HCT116 (cell line): ENCODE data around the gene LHPP. TPM values are rescaled to one million over a fixed set of nuclear protein-coding genes. Genes with fewer than 3 reads are reported as not detected.

Experiments
- ATAC-seq: fragments of 200-7000 bp; cut with Tn5 transposase; 2 replicates; pipeline ENCODE4 v1.9.1; 2020; ENCODE audit warnings: mild to moderate bottlenecking, moderate library complexity
- BruUV-seq: library from RNA; stranded (reverse); fragments of 400-500 nt; replicated peaks from 2 replicates; lab custom pipeline; 2021; lab: Mats Ljungman, UMichigan
- CTCF ChIA-PET: fragments of 300-600 bp; sonication (Branson Sonifier 250); formaldehyde crosslinking; loops from one replicate; lab custom pipeline; 2021; ENCODE audit warnings: antibody characterized with exemption; lab: Charles Lee
- POLR2A ChIA-PET: fragments of 300-600, 350-600 bp; sonication (Branson Sonifier 250); formaldehyde crosslinking; loops from one replicate; lab custom pipeline; 2021; ENCODE audit warnings: antibody characterized with exemption; lab: Charles Lee
- RAD21 ChIA-PET, 2 experiments: fragments of 300-600 bp; sonication (Branson Sonifier 250); formaldehyde crosslinking; loops; one replicate each; lab custom pipeline; 2023; ENCODE audit warnings: low total read pairs in 2 of 2; ENCODE audit not compliant: uncharacterized antibody in 2 of 2, unreplicated experiment in 2 of 2, low non-redundant PET in 1 of 2; lab: Charles Lee
- DNase-seq: peaks from one replicate; pipeline ENCODE4 v3.0.0-alpha.2; 2010; ENCODE audit warnings: low read depth, low spot score
- H2AFZ ChIP-seq: fragments of 200-600 bp; shearing (Covaris generic), sonication (generic); 2 replicates; pipeline ENCODE4 v1.6.1; 2017; ENCODE audit warnings: low read depth, mixed run types, mixed read lengths, antibody characterized with exemption, low read length; ENCODE audit not compliant: poor library complexity, severe bottlenecking
- H3K27ac ChIP-seq: 2 replicates; pipeline ENCODE4 v1.5.1; 2012; ENCODE audit warnings: low read depth, low read length
- H3K27me3 ChIP-seq: fragments of 200-600 bp; sonication (generic); 2 replicates; pipeline ENCODE4 v1.6.1; 2016; ENCODE audit warnings: mixed run types, low read length, mixed read lengths; ENCODE audit not compliant: insufficient read depth
- H3K36me3 ChIP-seq, 2 experiments: fragments of 200-500 bp in 1 of 2; fragments of 200-600 bp in 1 of 2; sonication (Bioruptor generic) in 1 of 2; sonication (generic) in 1 of 2; 2 replicates each; pipeline versions ENCODE4 v1.5.1 to v1.6.1; 2014 to 2016; ENCODE audit warnings: low read length in 2 of 2, inconsistent platforms in 1 of 2, mixed read lengths in 1 of 2, mixed run types in 1 of 2; ENCODE audit not compliant: insufficient read depth in 2 of 2, control insufficient read depth in 1 of 2
- H3K4me1 ChIP-seq, 2 experiments: fragments of 200-600 bp in 1 of 2; sonication (generic) in 1 of 2; 2 replicates each; pipeline versions ENCODE4 v1.5.1 to v1.6.1; 2012 to 2017; ENCODE audit warnings: low read length in 2 of 2, inconsistent platforms in 1 of 2, mild to moderate bottlenecking in 1 of 2, mixed read lengths in 1 of 2, mixed run types in 1 of 2, moderate library complexity in 1 of 2; ENCODE audit not compliant: insufficient read depth in 2 of 2, control insufficient read depth in 1 of 2
- H3K4me2 ChIP-seq: fragments of 200-600 bp; sonication (generic); 2 replicates; pipeline ENCODE4 v1.6.1; 2017; ENCODE audit warnings: mixed run types, low read length, mixed read lengths
- H3K4me3 ChIP-seq, 2 experiments: fragments of 200-600 bp in 1 of 2; sonication (generic) in 1 of 2; replicated peaks in 1 of 2; 2 replicates each; pipeline ENCODE4 v1.5.1; 2011 to 2016; ENCODE audit warnings: low read length in 2 of 2, control low read depth in 1 of 2, low read depth in 1 of 2, mild to moderate bottlenecking in 1 of 2, mixed read lengths in 1 of 2, mixed run types in 1 of 2
- H3K79me2 ChIP-seq: fragments of 200-600 bp; sonication (generic); 2 replicates; pipeline ENCODE4 v1.6.1; 2017; ENCODE audit warnings: mild to moderate bottlenecking, mixed run types, low read length, moderate library complexity, mixed read lengths; ENCODE audit not compliant: insufficient read depth
- H3K9ac ChIP-seq: fragments of 200-600 bp; sonication (generic); 2 replicates; pipeline ENCODE4 v1.6.1; 2016; ENCODE audit warnings: low read length, mixed read lengths
- H3K9me2 ChIP-seq: fragments of 200-600 bp; sonication (generic), shearing (Covaris generic); 2 replicates; pipeline ENCODE4 v1.6.1; 2017; ENCODE audit warnings: mixed run types, mild to moderate bottlenecking, moderate library complexity; ENCODE audit not compliant: insufficient read depth
- H3K9me3 ChIP-seq, 2 experiments: fragments of 200-500 bp in 1 of 2; fragments of 200-600 bp in 1 of 2; sonication (Bioruptor generic) in 1 of 2; sonication (generic) in 1 of 2; 2 replicates each; pipeline ENCODE4 v1.6.1; 2014 to 2017; ENCODE audit warnings: low read length in 2 of 2, mixed read lengths in 2 of 2, inconsistent platforms in 1 of 2, low read depth in 1 of 2, mild to moderate bottlenecking in 1 of 2, mixed run types in 1 of 2, moderate library complexity in 1 of 2; ENCODE audit not compliant: control insufficient read depth in 1 of 2, insufficient read depth in 1 of 2
- H4K20me1 ChIP-seq: fragments of 200-600 bp; sonication (generic), shearing (Covaris generic); 2 replicates; pipeline ENCODE4 v1.6.1; 2017; ENCODE audit warnings: mixed run types, mild to moderate bottlenecking, moderate library complexity; ENCODE audit not compliant: insufficient read depth
- CBX3 ChIP-seq: IDR thresholded peaks from 2 replicates; pipeline ENCODE4 v1.6.1; 2012; ENCODE audit warnings: low read depth
- CTCF ChIP-seq, 3 experiments: fragments of 200-600 bp in 1 of 3; sonication (generic) in 1 of 3; IDR thresholded peaks in 2 of 3; conservative IDR thresholded peaks in 1 of 3; 2 replicates each; pipeline ENCODE4 v1.5.1; 2012 to 2017; ENCODE audit warnings: low read depth in 2 of 3, low read length in 2 of 3, antibody characterized with exemption in 1 of 3, borderline replicate concordance in 1 of 3, control low read depth in 1 of 3, mild to moderate bottlenecking in 1 of 3, mixed read lengths in 1 of 3, mixed run types in 1 of 3, moderate library complexity in 1 of 3; ENCODE audit not compliant: insufficient read depth in 1 of 3
- EGR1 ChIP-seq: IDR thresholded peaks from 2 replicates; pipeline ENCODE4 v1.6.1; 2012; ENCODE audit warnings: low read depth
- EZH2 ChIP-seq: fragments of 200-600 bp; sonication (generic); IDR thresholded peaks from 2 replicates; pipeline ENCODE4 v1.6.1; 2017; ENCODE audit warnings: antibody characterized with exemption, mixed run types
- EZH2phosphoT487 ChIP-seq: fragments of 200-600 bp; IDR thresholded peaks from 2 replicates; pipeline ENCODE4 v1.6.1; 2018; ENCODE audit warnings: antibody characterized with exemption, borderline replicate concordance
- FOSL1 ChIP-seq: IDR thresholded peaks from 2 replicates; pipeline ENCODE4 v1.6.1; 2012; ENCODE audit warnings: low read depth
- JUND ChIP-seq: IDR thresholded peaks from 2 replicates; pipeline ENCODE4 v1.6.1; 2012
- MAX ChIP-seq: IDR thresholded peaks from 2 replicates; pipeline ENCODE4 v1.6.1; 2012
- POLR2A ChIP-seq: IDR thresholded peaks from 2 replicates; pipeline ENCODE4 v1.7.0; 2011; ENCODE audit warnings: borderline replicate concordance; ENCODE audit not compliant: insufficient read depth, insufficient read length; ENCODE audit errors: extremely low read depth
- POLR2AphosphoS5 ChIP-seq: IDR thresholded peaks from 2 replicates; pipeline ENCODE4 v1.6.1; 2011; ENCODE audit warnings: mild to moderate bottlenecking, low read depth, low read length, moderate library complexity
- RAD21 ChIP-seq: IDR thresholded peaks from 2 replicates; pipeline ENCODE4 v1.6.1; 2012; ENCODE audit warnings: low read depth, mild to moderate bottlenecking
- SIN3A ChIP-seq: IDR thresholded peaks from 2 replicates; pipeline ENCODE4 v1.6.1; 2012; ENCODE audit warnings: low read depth
- SP1 ChIP-seq: IDR thresholded peaks from 2 replicates; pipeline ENCODE4 v1.6.1; 2012; ENCODE audit warnings: low read depth
- TCF7L2 ChIP-seq: IDR thresholded peaks from 2 replicates; pipeline ENCODE4 v1.7.0; 2011; ENCODE audit warnings: borderline replicate concordance, inconsistent platforms; ENCODE audit not compliant: insufficient read depth, insufficient read length; ENCODE audit errors: extremely low read depth
- YY1 ChIP-seq: IDR thresholded peaks from 2 replicates; pipeline ENCODE4 v1.6.1; 2011; ENCODE audit warnings: low read length, low read depth, moderate library complexity, mild to moderate bottlenecking; ENCODE audit not compliant: insufficient replicate concordance; ENCODE audit errors: extremely low read depth
- ZBTB33 ChIP-seq: IDR thresholded peaks from 2 replicates; pipeline ENCODE4 v1.6.1; 2011; ENCODE audit warnings: mild to moderate bottlenecking, low read length, moderate library complexity; ENCODE audit not compliant: insufficient replicate concordance; ENCODE audit errors: extremely low read depth
- ZFX ChIP-seq: fragments of 450-650 bp; IDR thresholded peaks from 2 replicates; pipeline ENCODE4 v1.6.1; 2017
- intact Hi-C: fragments of 100-400 bp; cut with micrococcal nuclease; formaldehyde crosslinking; loops from 2 replicates; pipeline ENCODE4 v1.10.0; 2022
- total RNA-seq: library from RNA; stranded (reverse); gene quantifications from one replicate; pipeline ENCODE4 v1.2.1, GENCODE V29; 2021; ENCODE audit not compliant: unreplicated experiment
- TF ChIP-seq, protein P1 (sequence below): IDR thresholded peaks from 2 replicates; pipeline ENCODE4 v1.6.1; 2012

LHPP gene
- total RNA-seq, 1 experiment from 2014 or later, result 45.8 TPM

DNA sequence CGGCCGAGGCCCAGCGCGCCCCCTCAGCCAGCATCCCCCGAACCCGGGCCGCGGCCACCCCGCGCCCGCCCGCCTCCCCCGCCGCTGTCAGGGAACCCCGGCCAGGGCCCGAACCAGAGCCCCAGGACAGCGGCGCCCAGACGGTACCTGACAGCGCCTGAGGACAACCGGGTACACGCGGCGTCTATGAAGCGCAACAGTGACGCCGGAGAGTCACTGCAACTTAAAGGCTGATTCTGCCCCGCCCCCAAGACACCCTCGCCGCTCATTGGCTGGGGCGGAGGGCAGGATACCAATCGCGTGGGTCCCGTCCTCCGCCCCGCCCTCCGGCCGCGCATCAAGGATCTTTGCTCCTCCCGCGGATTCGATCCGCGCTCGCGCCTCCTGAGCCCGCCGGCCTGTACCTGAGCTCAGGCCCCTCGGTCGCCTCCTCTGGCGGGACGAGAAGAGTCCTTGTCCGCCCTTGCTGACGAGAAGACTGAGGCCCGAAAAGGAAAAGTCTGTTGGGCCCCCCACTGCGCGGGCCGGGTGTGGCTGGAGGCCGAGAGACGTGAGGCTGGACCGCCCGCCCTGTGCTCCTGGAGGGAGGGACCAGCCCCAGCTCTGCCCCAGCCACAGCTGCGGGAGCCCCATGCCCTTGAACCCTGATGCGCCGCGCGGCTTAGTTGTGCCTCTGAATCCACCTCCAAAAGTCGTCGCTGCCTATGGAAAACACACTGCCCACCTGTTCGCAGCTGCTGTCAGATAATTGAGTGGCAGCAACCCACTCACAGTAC, 42.7 kb upstream of the LHPP start, which contains the start of gene OAT:
Gene OAT (minus strand): TSS at position 198 of the 776 bp plus-strand sequence. CDS start 6,752 bp downstream, outside the sequence.
- Histone ChIP-seq H3K27me3 (no peaks in the 10 kb centered on the region), H3K9me2 (no peaks in the 10 kb centered on the region), H3K4me3 (peak within 1 kb of the TSS; percentile 54 to 74), H4K20me1 (0 out of 2 replicates have a peak, but pooled peaks cover 5% of the 10 kb centered on the region), H3K79me2 (peaks cover 45% of the 10 kb centered on the region), H3K9me3 (no peaks in the 10 kb centered on the region), H3K4me1 (peaks cover 10 to 15% of the 10 kb centered on the region in 2 experiments), H3K27ac (peak within 1 kb of the TSS; percentile 37), H3K36me3 (no peaks in the 10 kb centered on the region), H3K4me2 (peak within 1 kb of the TSS; percentile 80), H2AFZ (peak within 1 kb of the TSS; percentile 92), H3K9ac (peak within 1 kb of the TSS; percentile 69)
- TSS peak; percentile 70 for BruUV-seq
- intact Hi-C loops, result loop anchor here (5.0 kb wide), 1 partner anchor 323 kb away; the partner anchor contains the start of gene FAM53B
- DNase-seq, result peak; percentile 96
- ChIA-PET POLR2A (interaction anchor here (0.7 to 2.7 kb wide), 21 partner anchors 9 to 1770 kb away, joined by 3 to 17 read pairs (median 3); partner anchors contain the start of gene LHPP), RAD21 (interaction anchor here in 1 of 2 experiments (0.7 to 1.2 kb wide), 2 partner anchors 20 to 315 kb away, joined by 4 read pairs; no protein-coding TSS in a partner anchor), CTCF (interaction anchor here (0.6 to 4.1 kb wide), 6 partner anchors 15 to 424 kb away, joined by 3 to 23 read pairs (median 4); partner anchors contain the start of gene LHPP)
- TF ChIP-seq FOSL1, result no peak
- TF ChIP-seq RAD21, result no peak
- peak; percentile 89 for TF ChIP-seq SP1
- peak in 1 of 3 experiments; percentile 45; a peak in 3 of 6 replicates for TF ChIP-seq CTCF (IDR thresholded peaks at IDR 0.05 in 2 of 3, conservative IDR thresholded peaks at IDR 0.05 in 1 of 3; ENCODE audit: borderline replicate concordance in 1 of 3, insufficient read depth in 1 of 3, low read depth in 2 of 3, low read length in 2 of 3)
- TF ChIP-seq SIN3A, result peak; percentile 89
- TF ChIP-seq CBX3, result no peak
- TF ChIP-seq EZH2, result no peak
- TF ChIP-seq EZH2phosphoT487, result no peak
- peak; percentile 100 for TF ChIP-seq POLR2AphosphoS5
- TF ChIP-seq EGR1, result no peak
- TF ChIP-seq YY1, result peak; percentile 27
- TF ChIP-seq ZFX, result peak; percentile 67; the same call in 1 of the 2 replicates
- TF ChIP-seq TCF7L2, result peak; percentile 81
- no peak for TF ChIP-seq JUND
- peak; percentile 99 for TF ChIP-seq POLR2A
- peak; percentile 79 for TF ChIP-seq MAX
- TF ChIP-seq, protein P1, sequence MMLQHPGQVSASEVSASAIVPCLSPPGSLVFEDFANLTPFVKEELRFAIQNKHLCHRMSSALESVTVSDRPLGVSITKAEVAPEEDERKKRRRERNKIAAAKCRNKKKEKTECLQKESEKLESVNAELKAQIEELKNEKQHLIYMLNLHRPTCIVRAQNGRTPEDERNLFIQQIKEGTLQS, result no peak
- TF ChIP-seq ZBTB33, result peak; percentile 32
- ATAC-seq, result peak; percentile 94
